Erythroblast (primary cell): ENCODE results near the gene HOXB5.

Source experiments
- GATA1 ChIP-seq: IDR thresholded peaks from 2 replicates; pipeline ENCODE4 v1.6.1; 2011; ENCODE audit warnings: low read depth, mild to moderate bottlenecking, control low read depth, low read length, moderate library complexity
- POLR2A ChIP-seq: IDR thresholded peaks from 2 replicates; pipeline ENCODE4 v1.6.1; 2011; ENCODE audit warnings: mild to moderate bottlenecking, low read length

DNA sequence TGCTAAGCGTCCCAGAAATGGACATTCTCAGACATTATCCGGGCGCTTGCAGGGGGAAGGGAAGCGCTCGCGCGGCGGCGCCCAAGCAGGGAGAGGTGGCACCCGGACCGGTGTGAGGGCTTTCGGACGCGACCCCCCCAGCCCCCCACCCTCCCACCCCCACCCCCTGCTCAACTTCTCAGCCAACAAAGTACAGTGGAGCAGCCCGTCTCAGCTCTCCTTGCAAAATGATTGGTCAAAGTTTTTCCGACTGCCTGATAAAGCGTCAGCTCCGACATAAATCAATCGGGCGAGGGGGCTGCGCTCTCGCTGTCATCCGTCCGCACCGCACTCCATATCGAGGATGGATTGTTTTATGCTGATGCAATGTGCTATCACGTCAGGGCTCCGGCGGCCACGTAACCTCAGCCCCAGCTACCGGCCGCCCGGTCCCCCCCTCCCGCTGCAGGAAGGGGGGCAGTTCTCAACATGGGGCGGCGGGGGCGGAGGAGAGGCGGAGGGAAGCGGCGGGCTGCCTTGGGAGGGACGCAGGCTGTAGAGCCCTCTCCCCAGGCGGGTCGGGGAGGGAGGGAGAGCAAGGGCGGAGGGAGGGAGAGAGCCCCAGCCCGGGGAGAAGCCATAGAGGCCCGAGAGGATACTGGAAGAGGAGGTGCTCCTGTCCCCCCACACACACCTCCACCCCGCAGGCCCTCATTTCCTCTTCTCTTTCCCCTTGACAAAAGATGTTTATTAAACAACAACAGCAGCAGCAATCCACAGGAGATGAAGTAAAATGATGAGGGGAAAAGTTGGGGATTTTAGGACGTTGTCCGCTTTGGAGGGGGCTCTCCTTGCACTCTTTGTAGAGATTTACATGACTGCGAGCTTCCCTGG is 32.9 kb upstream of the HOXB5 start, which contains the start of gene HOXB9:
- TF ChIP-seq POLR2A (no peak), GATA1 (no peak)
